Measurements from ENCODE around the gene DLST.

DNA sequence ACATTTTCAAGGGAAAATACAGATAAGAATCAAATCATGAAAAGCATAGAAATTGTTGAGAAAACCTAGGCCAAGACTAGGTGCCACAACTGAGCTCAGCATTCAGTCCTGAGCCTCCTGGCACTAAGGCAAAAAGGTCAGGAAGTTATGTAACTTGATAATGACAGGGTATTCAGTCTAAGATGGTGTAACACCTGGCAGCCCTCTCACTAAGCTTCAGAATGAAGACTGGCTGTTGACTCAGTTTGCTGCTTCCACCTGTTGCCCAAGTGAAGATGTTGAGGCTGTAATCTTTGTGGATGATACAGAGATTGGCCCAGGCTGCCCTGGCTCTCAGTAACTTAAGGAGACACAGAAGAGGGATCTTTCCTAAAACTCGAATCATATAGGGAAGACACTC is 25.4 kb upstream of the DLST start:
- no peak for TF ChIP-seq MEIS1 (CRISPR knock-in tag; IDR thresholded peaks at IDR 0.05; ENCODE audit: borderline replicate concordance)
- no peak for TF ChIP-seq SP3 (tag by site-specific recombination; IDR thresholded peaks at IDR 0.05)
- TF ChIP-seq, protein P1, sequence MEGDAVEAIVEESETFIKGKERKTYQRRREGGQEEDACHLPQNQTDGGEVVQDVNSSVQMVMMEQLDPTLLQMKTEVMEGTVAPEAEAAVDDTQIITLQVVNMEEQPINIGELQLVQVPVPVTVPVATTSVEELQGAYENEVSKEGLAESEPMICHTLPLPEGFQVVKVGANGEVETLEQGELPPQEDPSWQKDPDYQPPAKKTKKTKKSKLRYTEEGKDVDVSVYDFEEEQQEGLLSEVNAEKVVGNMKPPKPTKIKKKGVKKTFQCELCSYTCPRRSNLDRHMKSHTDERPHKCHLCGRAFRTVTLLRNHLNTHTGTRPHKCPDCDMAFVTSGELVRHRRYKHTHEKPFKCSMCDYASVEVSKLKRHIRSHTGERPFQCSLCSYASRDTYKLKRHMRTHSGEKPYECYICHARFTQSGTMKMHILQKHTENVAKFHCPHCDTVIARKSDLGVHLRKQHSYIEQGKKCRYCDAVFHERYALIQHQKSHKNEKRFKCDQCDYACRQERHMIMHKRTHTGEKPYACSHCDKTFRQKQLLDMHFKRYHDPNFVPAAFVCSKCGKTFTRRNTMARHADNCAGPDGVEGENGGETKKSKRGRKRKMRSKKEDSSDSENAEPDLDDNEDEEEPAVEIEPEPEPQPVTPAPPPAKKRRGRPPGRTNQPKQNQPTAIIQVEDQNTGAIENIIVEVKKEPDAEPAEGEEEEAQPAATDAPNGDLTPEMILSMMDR (tag by site-specific recombination; IDR thresholded peaks at IDR 0.05): no peak
- TF ChIP-seq ZNF785 (tag by site-specific recombination; IDR thresholded peaks at IDR 0.05): no peak
- no peak for TF ChIP-seq ZNF350 (tag by site-specific recombination; IDR thresholded peaks at IDR 0.05)
- no peak for TF ChIP-seq YY1 (tag by site-specific recombination; IDR thresholded peaks at IDR 0.05)
- no peak for TF ChIP-seq ZNF10 (tag by site-specific recombination; IDR thresholded peaks at IDR 0.05)
